Peyer's patch (tissue), 4 donors: ENCODE data around the gene CLRN1. TPM values are rescaled to one million over a fixed set of nuclear protein-coding genes. Genes with fewer than 3 reads are reported as not detected.
"Not testable (repeated sequence)": the region's sequence is repeated elsewhere in the genome, so short reads cannot be mapped to it uniquely, and the experiment has no call there.

Experiments used
- DNase-seq, 3 donors: peaks; one replicate each; pipeline ENCODE4 v3.0.0-alpha.2; 2017 to 2019
- H3K27ac ChIP-seq, 4 donors: fragments of 200-600 bp; sonication (generic); one replicate each; pipeline ENCODE4 v1.5.1; 2016 to 2019
- H3K27me3 ChIP-seq, 2 donors: fragments of 200-600 bp; sonication (generic); one replicate each; pipeline ENCODE4 v1.5.1; 2019
- H3K36me3 ChIP-seq, 3 donors: fragments of 200-600 bp; sonication (generic); one replicate each; pipeline ENCODE4 v1.5.1; 2016 to 2019
- H3K4me1 ChIP-seq, 4 donors: fragments of 200-600 bp; sonication (generic); one replicate each; pipeline ENCODE4 v1.5.1; 2016 to 2019
- H3K4me3 ChIP-seq, 4 donors: fragments of 200-600 bp; sonication (generic); 1 replicate in 3 of 4; 2 replicates in 1 of 4; pipeline ENCODE4 v1.5.1; 2016 to 2019; ENCODE audit warnings: mild to moderate bottlenecking in 1 of 4
- H3K9me3 ChIP-seq, 4 donors: fragments of 200-600 bp; sonication (generic); one replicate each; pipeline ENCODE4 v1.5.1; 2016 to 2019; ENCODE audit warnings: mild to moderate bottlenecking in 1 of 4
- POLR2A ChIP-seq, 2 donors: fragments of 450-650 bp; IDR thresholded peaks; one replicate each; pipeline ENCODE4 v1.5.1; 2017; ENCODE audit warnings: antibody characterized with exemption in 2 of 2, mild to moderate bottlenecking in 2 of 2, moderate library complexity in 2 of 2
- total RNA-seq, 4 donors: library from RNA; depleted of rRNA; stranded (reverse); fragments of >200 nt; gene quantifications; one replicate each; pipeline ENCODE4 v1.1.0, GENCODE V29; 2016
- TF ChIP-seq, protein P1 (sequence below), 6 experiments: fragments of 450-650 bp in 4 of 6; fragments of 200-600 bp in 2 of 6; sonication (generic) in 1 of 6; IDR thresholded peaks; one replicate each; pipeline ENCODE4 v1.5.1; 2017 to 2019; ENCODE audit warnings: antibody characterized with exemption in 6 of 6, mild to moderate bottlenecking in 3 of 6, moderate library complexity in 1 of 6

The CLRN1 gene
- total RNA-seq, 4 donors from 2014 or later: not detected

DNA sequence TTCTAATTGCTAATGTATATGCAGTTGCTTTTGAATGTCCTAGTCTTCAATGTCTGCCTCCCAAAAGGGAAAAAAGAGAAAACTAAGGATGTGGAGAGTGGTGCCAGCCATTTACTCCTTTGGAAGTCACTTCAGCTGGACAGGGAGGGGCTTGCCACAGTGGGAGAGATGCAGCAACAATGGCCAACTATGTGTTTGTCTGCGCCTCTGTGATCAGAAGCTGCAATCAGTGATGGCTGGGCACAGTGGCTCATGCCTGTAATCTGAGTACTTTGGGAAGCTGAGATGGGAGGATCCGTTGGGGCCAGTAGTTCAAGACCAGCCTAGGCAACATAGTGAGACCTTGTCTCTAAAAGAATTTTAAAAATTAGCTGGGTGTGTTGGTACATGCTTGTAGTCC is 16.7 kb upstream of the CLRN1 start:
- TF ChIP-seq, protein P1, sequence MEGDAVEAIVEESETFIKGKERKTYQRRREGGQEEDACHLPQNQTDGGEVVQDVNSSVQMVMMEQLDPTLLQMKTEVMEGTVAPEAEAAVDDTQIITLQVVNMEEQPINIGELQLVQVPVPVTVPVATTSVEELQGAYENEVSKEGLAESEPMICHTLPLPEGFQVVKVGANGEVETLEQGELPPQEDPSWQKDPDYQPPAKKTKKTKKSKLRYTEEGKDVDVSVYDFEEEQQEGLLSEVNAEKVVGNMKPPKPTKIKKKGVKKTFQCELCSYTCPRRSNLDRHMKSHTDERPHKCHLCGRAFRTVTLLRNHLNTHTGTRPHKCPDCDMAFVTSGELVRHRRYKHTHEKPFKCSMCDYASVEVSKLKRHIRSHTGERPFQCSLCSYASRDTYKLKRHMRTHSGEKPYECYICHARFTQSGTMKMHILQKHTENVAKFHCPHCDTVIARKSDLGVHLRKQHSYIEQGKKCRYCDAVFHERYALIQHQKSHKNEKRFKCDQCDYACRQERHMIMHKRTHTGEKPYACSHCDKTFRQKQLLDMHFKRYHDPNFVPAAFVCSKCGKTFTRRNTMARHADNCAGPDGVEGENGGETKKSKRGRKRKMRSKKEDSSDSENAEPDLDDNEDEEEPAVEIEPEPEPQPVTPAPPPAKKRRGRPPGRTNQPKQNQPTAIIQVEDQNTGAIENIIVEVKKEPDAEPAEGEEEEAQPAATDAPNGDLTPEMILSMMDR (IDR thresholded peaks at IDR 0.05): no peak
- TF ChIP-seq POLR2A (IDR thresholded peaks at IDR 0.05): no peak
- H3K27me3 ChIP-seq: no peaks in the 10 kb centered on the region
- no peaks in the 10 kb centered on the region for H3K4me1 ChIP-seq

DNA sequence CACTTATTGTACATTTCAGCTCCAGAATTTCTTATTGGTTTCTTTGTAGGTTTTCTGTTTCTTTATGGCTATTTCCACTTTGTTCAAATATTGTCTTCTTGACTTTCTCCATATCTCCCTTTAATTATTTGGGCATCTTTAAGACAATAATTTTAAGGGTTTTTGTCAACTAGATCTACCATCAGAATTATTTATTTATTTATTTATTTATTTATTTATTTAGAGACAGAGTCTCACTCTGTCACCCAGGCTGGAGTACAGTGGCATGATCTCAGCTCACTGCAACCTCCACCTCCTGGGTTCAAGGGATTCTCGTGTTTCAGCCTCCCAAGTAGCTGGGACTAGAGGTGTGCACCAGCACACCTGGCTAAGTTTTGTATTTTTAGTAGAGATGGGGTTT is 15.9 kb upstream of the CLRN1 start:
- not testable (repeated sequence) for H3K27me3 ChIP-seq, H3K27ac ChIP-seq, H3K36me3 ChIP-seq, H3K9me3 ChIP-seq, H3K4me1 ChIP-seq, H3K4me3 ChIP-seq, DNase-seq

More for the DNA sequence above, 16.7 kb upstream of the CLRN1 start:
- no peak for DNase-seq
- H3K27ac ChIP-seq: no peak overlapping the region
- no peak overlapping the region for H3K4me3 ChIP-seq
- no peaks in the 10 kb centered on the region for H3K36me3 ChIP-seq
- no peaks in the 10 kb centered on the region for H3K9me3 ChIP-seq

DNA sequence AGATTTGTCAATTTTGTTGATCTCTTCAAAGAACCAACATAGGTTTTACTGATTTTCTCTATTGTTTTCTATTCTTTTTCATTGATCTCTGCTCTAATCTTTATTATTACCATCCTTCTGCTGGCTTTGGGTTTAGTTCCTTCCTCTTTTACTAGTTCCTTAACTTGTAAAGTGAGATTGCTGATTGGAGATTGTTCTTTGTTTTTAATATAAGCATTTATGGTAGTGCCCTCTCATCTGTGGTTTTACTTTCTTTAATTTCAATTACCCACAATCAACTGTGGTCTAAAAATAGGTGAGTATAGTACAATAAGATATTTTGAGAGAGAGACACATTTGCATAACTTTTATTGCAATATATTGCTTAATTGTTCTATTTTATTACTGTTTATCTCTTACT is 13.2 kb upstream of the CLRN1 start:
- Histone ChIP-seq H3K36me3 (no peaks in the 10 kb centered on the region), H3K4me3 (no peak overlapping the region), H3K4me1 (no peaks in the 10 kb centered on the region), H3K27me3 (no peaks in the 10 kb centered on the region), H3K9me3 (no peaks in the 10 kb centered on the region), H3K27ac (no peak overlapping the region)
- no peak for DNase-seq
- TF ChIP-seq, protein P1 (IDR thresholded peaks at IDR 0.05): no peak
- TF ChIP-seq POLR2A (IDR thresholded peaks at IDR 0.05): no peak

DNA sequence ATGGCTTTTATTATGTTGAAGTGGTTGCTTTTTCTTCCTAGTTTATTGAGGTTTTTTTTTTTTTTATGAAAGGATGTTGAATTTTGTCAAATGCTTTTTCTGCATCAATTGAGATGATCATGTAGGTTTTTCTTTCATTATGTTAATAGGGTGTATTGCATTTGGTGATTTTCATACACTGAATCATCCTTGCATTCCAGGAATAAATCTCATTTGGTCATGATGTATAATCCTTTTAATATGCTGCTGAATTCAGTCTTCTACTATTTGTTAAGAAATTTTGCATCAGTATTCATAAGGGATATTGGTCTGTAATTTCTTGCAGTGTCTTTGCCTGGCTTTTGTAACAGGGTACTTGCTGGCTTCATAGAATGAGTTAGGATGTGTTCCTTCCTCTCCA is 11.5 kb upstream of the CLRN1 start:
- Histone ChIP-seq H3K9me3 (no peaks in the 10 kb centered on the region), H3K27ac (no peak overlapping the region), H3K36me3 (no peaks in the 10 kb centered on the region), H3K27me3 (no peaks in the 10 kb centered on the region), H3K4me3 (no peak overlapping the region), H3K4me1 (no peaks in the 10 kb centered on the region)
- DNase-seq: no peak
- TF ChIP-seq, protein P1 (IDR thresholded peaks at IDR 0.05): no peak
- no peak for TF ChIP-seq POLR2A (IDR thresholded peaks at IDR 0.05)

DNA sequence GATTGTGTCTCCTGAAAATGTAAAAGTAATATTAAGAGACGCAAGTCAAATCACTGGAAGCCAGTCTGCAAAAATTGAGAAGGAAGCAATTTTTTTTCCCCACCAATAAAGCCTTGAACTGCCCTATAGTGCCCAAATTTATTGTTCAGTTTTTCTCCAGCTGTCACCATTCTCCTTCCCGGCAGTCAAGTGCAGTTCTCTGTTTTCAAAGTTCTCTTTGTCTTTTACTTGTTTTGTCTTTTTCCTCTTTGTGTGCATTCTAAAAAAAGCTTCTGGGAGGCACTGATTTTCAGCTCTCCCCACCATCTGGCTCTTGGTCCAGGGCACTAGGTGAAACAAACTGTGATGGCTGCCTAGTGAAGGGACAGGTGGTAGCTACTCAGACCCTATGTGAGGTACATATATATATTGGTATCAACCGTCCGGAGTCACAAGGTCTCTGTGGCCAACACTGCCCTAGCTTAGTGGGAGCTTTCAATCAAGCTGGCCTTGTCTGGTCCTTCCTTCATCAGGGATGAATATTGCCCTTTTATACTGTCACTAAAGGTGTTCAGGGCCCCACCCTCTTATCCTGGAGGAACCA is 6.1 kb upstream of the CLRN1 start:
- H3K4me3 ChIP-seq: no peak overlapping the region
- H3K9me3 ChIP-seq: no peaks in the 10 kb centered on the region
- DNase-seq: no peak
- no peak for TF ChIP-seq POLR2A (IDR thresholded peaks at IDR 0.05)
- TF ChIP-seq, protein P1 (IDR thresholded peaks at IDR 0.05): no peak
- no peaks in the 10 kb centered on the region for H3K4me1 ChIP-seq
- no peaks in the 10 kb centered on the region for H3K27me3 ChIP-seq
- H3K36me3 ChIP-seq: no peaks in the 10 kb centered on the region
- no peak overlapping the region for H3K27ac ChIP-seq

DNA sequence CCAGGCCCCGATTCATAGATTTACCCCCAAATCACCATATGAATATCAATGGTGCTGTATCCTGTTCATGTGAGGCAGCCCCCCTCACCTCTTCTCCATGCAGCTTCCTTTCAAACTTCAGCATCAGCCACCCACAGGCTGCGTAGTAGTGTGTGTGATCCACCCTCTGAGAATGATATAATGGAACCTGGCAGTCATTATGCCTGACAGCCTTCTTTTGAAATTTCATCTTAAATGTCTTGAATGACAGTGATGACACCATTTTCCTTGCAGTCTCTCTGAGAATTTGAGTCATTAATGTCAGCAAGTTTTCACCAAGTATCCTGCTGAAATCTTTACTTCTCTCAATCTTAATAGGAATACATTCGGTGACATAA is 3.5 kb upstream of the CLRN1 start:
- TF ChIP-seq, protein P1 (IDR thresholded peaks at IDR 0.05): no peak
- TF ChIP-seq POLR2A (IDR thresholded peaks at IDR 0.05): no peak
- Histone ChIP-seq H3K9me3 (no peaks in the 10 kb centered on the region), H3K4me1 (no peaks in the 10 kb centered on the region)

More for the DNA sequence above, 3.5 kb upstream of the CLRN1 start:
- H3K27me3 ChIP-seq: no peaks in the 10 kb centered on the region
- H3K4me3 ChIP-seq: no peak overlapping the region
- H3K36me3 ChIP-seq: no peaks in the 10 kb centered on the region
- DNase-seq: no peak
- no peak overlapping the region for H3K27ac ChIP-seq
